Measurements from ENCODE around the gene SDC3.

GRCh38 chr1:30884723-30885122, 23.8 kb downstream of the SDC3 start:
- TF ChIP-seq CTCF (conservative IDR thresholded peaks at IDR 0.05 in 1 of 2, IDR thresholded peaks at IDR 0.05 in 1 of 2; ENCODE audit: low read depth in 1 of 2, low read length in 2 of 2): no peak
- TF ChIP-seq EZH2 (IDR thresholded peaks at IDR 0.05; ENCODE audit: low read length, missing control alignments): no peak

Measured in fibroblast of lung (primary cell).